GM12878 (cell line): Measurements from ENCODE around the gene TKFC. TPM values are rescaled to one million over a fixed set of nuclear protein-coding genes. Genes with fewer than 3 reads are reported as not detected.

Experiments used
- CREM ChIP-seq: IDR thresholded peaks from 2 replicates; pipeline ENCODE4 v1.6.1; 2014; ENCODE audit warnings: antibody characterized with exemption, low read depth
- CUX1 ChIP-seq: IDR thresholded peaks from 2 replicates; pipeline ENCODE4 v1.6.1; 2012; ENCODE audit warnings: improper control_type of control experiment, low read depth, low read length; ENCODE audit not compliant: insufficient replicate concordance
- E2F4 ChIP-seq: IDR thresholded peaks from 2 replicates; pipeline ENCODE4 v1.6.1; 2012; ENCODE audit warnings: low read depth, low read length, improper control_type of control experiment
- KLF5 ChIP-seq: fragments of 450-650 bp; IDR thresholded peaks from 2 replicates; pipeline ENCODE4 v1.6.1; 2014; ENCODE audit warnings: mild to moderate bottlenecking; ENCODE audit not compliant: partially characterized antibody
- MXI1 ChIP-seq: fragments of 150-350 bp; IDR thresholded peaks from 2 replicates; pipeline ENCODE4 v1.6.1; 2011; ENCODE audit warnings: low read depth, mild to moderate bottlenecking, inconsistent platforms, low read length, improper control_type of control experiment
- MYB ChIP-seq: fragments of 150-350 bp; IDR thresholded peaks from 2 replicates; pipeline ENCODE4 v1.6.1; 2014; ENCODE audit warnings: mild to moderate bottlenecking, low read depth, low read length, borderline replicate concordance
- NRF1 ChIP-seq: conservative IDR thresholded peaks from 2 replicates; pipeline ENCODE4 v1.6.1; 2011; ENCODE audit warnings: mild to moderate bottlenecking, low read depth, low read length, improper control_type of control experiment
- PAX8 ChIP-seq: fragments of 450-650 bp; IDR thresholded peaks from 2 replicates; pipeline ENCODE4 v1.6.1; 2017; ENCODE audit warnings: mild to moderate bottlenecking, moderate library complexity
- PBX3 ChIP-seq: IDR thresholded peaks from 2 replicates; pipeline ENCODE4 v1.6.1; 2011; ENCODE audit warnings: mild to moderate bottlenecking, low read depth, low read length, moderate library complexity; ENCODE audit not compliant: insufficient replicate concordance
- PKNOX1 ChIP-seq: fragments of 450-650 bp; IDR thresholded peaks from 2 replicates; pipeline ENCODE4 v1.6.1; 2016; ENCODE audit warnings: mild to moderate bottlenecking
- SMC3 ChIP-seq: IDR thresholded peaks from 2 replicates; pipeline ENCODE4 v1.6.1; 2011; ENCODE audit warnings: low read length, improper control_type of control experiment, borderline replicate concordance
- STAT3 ChIP-seq: IDR thresholded peaks from 2 replicates; pipeline ENCODE4 v1.6.1; 2011; ENCODE audit warnings: low read depth, low read length, improper control_type of control experiment
- polyA plus RNA-seq, 11 experiments: library from polyadenylated mRNA; depleted of rRNA in 4 of 11; unstranded in 6 of 11; stranded (reverse) in 5 of 11; fragments of >200 nt; fragmentation: Nextera tagmentation in 4 of 11; fragmentation: Illumina TruSeq in 1 of 11; extraction: Ambion mirVana in 4 of 11; extraction: Trizol in 1 of 11; gene quantifications; 1 replicate in 1 of 11; 2 replicates in 10 of 11; pipeline versions ENCODE4 v1.2.1 to v1.2.3, GENCODE V29; 2011 to 2016; ENCODE audit warnings: inconsistent platforms in 2 of 11, missing spikeins in 2 of 11, low read depth in 1 of 11
- total RNA-seq, 4 experiments: library from RNA; depleted of rRNA in 3 of 4; stranded (reverse); fragments of >200 nt in 3 of 4; fragmentation: Illumina TruSeq in 1 of 4; extraction: Trizol in 1 of 4; gene quantifications; 2 replicates each; pipeline versions ENCODE4 v1.2.1 to v1.2.3, GENCODE V29; 2013 to 2021
- TF ChIP-seq, protein P1 (sequence below): fragments of 450-650 bp; IDR thresholded peaks from 2 replicates; pipeline ENCODE4 v1.6.1; 2017; ENCODE audit warnings: mild to moderate bottlenecking, moderate library complexity

The TKFC gene
- total and polyA plus RNA-seq, 10 of the 15 experiments (the other 5 are each of a cell fraction or from before 2014, with no cell fraction given), result 2.4 to 113 (median 59.0) TPM

GRCh38 chr11:61357233-61357893 is 24.3 kb downstream of the TKFC start (continued):
- TF ChIP-seq PKNOX1 (peak; percentile 73), PBX3 (peak; percentile 83), E2F4 (no peak), CREM (peak; percentile 20; the same call in 1 of the 2 replicates), MYB (no peak), SMC3 (no peak), MXI1 (0 out of 2 replicates have a peak, but pooled peaks have one; percentile 15), STAT3 (no peak), NRF1 (no peak), PAX8 (no peak), KLF5 (no peak), CUX1 (peak; percentile 84)
- TF ChIP-seq, protein P1, sequence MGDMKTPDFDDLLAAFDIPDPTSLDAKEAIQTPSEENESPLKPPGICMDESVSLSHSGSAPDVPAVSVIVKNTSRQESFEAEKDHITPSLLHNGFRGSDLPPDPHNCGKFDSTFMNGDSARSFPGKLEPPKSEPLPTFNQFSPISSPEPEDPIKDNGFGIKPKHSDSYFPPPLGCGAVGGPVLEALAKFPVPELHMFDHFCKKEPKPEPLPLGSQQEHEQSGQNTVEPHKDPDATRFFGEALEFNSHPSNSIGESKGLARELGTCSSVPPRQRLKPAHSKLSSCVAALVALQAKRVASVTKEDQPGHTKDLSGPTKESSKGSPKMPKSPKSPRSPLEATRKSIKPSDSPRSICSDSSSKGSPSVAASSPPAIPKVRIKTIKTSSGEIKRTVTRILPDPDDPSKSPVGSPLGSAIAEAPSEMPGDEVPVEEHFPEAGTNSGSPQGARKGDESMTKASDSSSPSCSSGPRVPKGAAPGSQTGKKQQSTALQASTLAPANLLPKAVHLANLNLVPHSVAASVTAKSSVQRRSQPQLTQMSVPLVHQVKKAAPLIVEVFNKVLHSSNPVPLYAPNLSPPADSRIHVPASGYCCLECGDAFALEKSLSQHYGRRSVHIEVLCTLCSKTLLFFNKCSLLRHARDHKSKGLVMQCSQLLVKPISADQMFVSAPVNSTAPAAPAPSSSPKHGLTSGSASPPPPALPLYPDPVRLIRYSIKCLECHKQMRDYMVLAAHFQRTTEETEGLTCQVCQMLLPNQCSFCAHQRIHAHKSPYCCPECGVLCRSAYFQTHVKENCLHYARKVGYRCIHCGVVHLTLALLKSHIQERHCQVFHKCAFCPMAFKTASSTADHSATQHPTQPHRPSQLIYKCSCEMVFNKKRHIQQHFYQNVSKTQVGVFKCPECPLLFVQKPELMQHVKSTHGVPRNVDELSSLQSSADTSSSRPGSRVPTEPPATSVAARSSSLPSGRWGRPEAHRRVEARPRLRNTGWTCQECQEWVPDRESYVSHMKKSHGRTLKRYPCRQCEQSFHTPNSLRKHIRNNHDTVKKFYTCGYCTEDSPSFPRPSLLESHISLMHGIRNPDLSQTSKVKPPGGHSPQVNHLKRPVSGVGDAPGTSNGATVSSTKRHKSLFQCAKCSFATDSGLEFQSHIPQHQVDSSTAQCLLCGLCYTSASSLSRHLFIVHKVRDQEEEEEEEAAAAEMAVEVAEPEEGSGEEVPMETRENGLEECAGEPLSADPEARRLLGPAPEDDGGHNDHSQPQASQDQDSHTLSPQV, result no peak
